Loucy (cell line): ENCODE data around the gene CD37.
"Not testable (repeated sequence)": the region's sequence is repeated elsewhere in the genome, so short reads cannot be mapped to it uniquely, and the experiment has no call there.

Experiments used
- H2AFZ ChIP-seq: fragments of 200-600 bp; sonication (generic); 2 replicates; pipeline ENCODE4 v1.6.0; 2016; ENCODE audit warnings: antibody characterized with exemption, mild to moderate bottlenecking, low read length, moderate library complexity
- H3F3A ChIP-seq: fragments of 200-600 bp; 2 replicates; pipeline ENCODE4 v1.6.0; 2016; ENCODE audit warnings: antibody characterized with exemption, low read depth, mild to moderate bottlenecking
- H3K27me3 ChIP-seq: fragments of 200-600 bp; sonication (generic); 2 replicates; pipeline ENCODE4 v1.6.1; 2014; ENCODE audit warnings: low read length, mild to moderate bottlenecking; ENCODE audit not compliant: insufficient read depth, poor library complexity, severe bottlenecking
- H3K36me3 ChIP-seq: fragments of 200-600 bp; sonication (generic); 2 replicates; pipeline ENCODE4 v1.6.1; 2016; ENCODE audit warnings: low read length; ENCODE audit not compliant: insufficient read depth
- H3K4me1 ChIP-seq: fragments of 200-600 bp; sonication (generic); 2 replicates; pipeline ENCODE4 v1.5.1; 2014; ENCODE audit warnings: low read length, mild to moderate bottlenecking; ENCODE audit not compliant: insufficient read depth, poor library complexity, severe bottlenecking
- H3K4me2 ChIP-seq: fragments of 200-600 bp; sonication (generic); 2 replicates; pipeline ENCODE4 v1.6.0; 2014; ENCODE audit warnings: antibody characterized with exemption, low read length, low read depth, mild to moderate bottlenecking; ENCODE audit not compliant: poor library complexity, severe bottlenecking
- H3K4me3 ChIP-seq: fragments of 200-600 bp; sonication (generic); 2 replicates; pipeline ENCODE4 v1.5.1; 2014; ENCODE audit warnings: low read length, mild to moderate bottlenecking, mixed read lengths; ENCODE audit not compliant: poor library complexity, severe bottlenecking
- H3K79me2 ChIP-seq: fragments of 200-600 bp; sonication (generic); 2 replicates; pipeline ENCODE4 v1.6.1; 2014; ENCODE audit warnings: low read length; ENCODE audit not compliant: insufficient read depth
- H3K9ac ChIP-seq: fragments of 200-600 bp; sonication (generic); 2 replicates; pipeline ENCODE4 v1.6.0; 2014; ENCODE audit warnings: mild to moderate bottlenecking, low read depth, low read length, moderate library complexity; ENCODE audit not compliant: poor library complexity, severe bottlenecking
- H3K9me2 ChIP-seq: fragments of 200-600 bp; sonication (generic); replicated peaks from 2 replicates; pipeline ENCODE4 v1.6.1; 2016; ENCODE audit warnings: low read depth, low read length, mixed read lengths
- H3K9me3 ChIP-seq: fragments of 200-600 bp; sonication (generic); 2 replicates; pipeline ENCODE4 v1.6.1; 2014; ENCODE audit warnings: mild to moderate bottlenecking, antibody characterized with exemption, low read length, low read depth; ENCODE audit not compliant: insufficient read depth
- H4K20me1 ChIP-seq: fragments of 200-600 bp; sonication (generic); 2 replicates; pipeline ENCODE4 v1.6.0; 2014; ENCODE audit warnings: antibody characterized with exemption, low read length, mild to moderate bottlenecking; ENCODE audit not compliant: insufficient read depth, poor library complexity, severe bottlenecking
- CTCF ChIP-seq: fragments of 200-600 bp; sonication (generic); conservative IDR thresholded peaks from 2 replicates; pipeline ENCODE4 v1.5.1; 2014; ENCODE audit warnings: mild to moderate bottlenecking, antibody characterized with exemption, low read length
- EZH2phosphoT487 ChIP-seq: fragments of 200-600 bp; IDR thresholded peaks from 2 replicates; pipeline ENCODE4 v1.6.1; 2018; ENCODE audit warnings: antibody characterized with exemption, mild to moderate bottlenecking, moderate library complexity, borderline replicate concordance

CD37 gene

GRCh38 chr19:49306734-49307133 is 28.5 kb upstream of the CD37 start:
- not testable (repeated sequence) for H3F3A ChIP-seq, H2AFZ ChIP-seq, H4K20me1 ChIP-seq, H3K9me3 ChIP-seq, H3K4me1 ChIP-seq, H3K9me2 ChIP-seq, H3K36me3 ChIP-seq, H3K27me3 ChIP-seq, H3K4me3 ChIP-seq, H3K79me2 ChIP-seq, H3K4me2 ChIP-seq, H3K9ac ChIP-seq
- peak; percentile 37 for TF ChIP-seq CTCF

- H3K9ac ChIP-seq = no peak overlapping the region
- peak; percentile 27 for TF ChIP-seq CTCF
- no peak for TF ChIP-seq EZH2phosphoT487
- H3K4me1 ChIP-seq = no peaks in the 10 kb centered on the region
- H3K4me3 ChIP-seq = no peak overlapping the region
- H3K36me3 ChIP-seq = no peaks in the 10 kb centered on the region
- no peak overlapping the region for H3K4me2 ChIP-seq
- no peaks in the 10 kb centered on the region for H3K9me3 ChIP-seq
- H3K27me3 ChIP-seq = no peaks in the 10 kb centered on the region
- no peaks in the 10 kb centered on the region for H3K9me2 ChIP-seq
- no peaks in the 10 kb centered on the region for H3F3A ChIP-seq
- H4K20me1 ChIP-seq = no peaks in the 10 kb centered on the region
- no peak overlapping the region for H2AFZ ChIP-seq
- H3K79me2 ChIP-seq = no peaks in the 10 kb centered on the region
Observed at GRCh38 chr19:49309087-49309486, 26.1 kb upstream of the CD37 start.

- H3K9me3 ChIP-seq = peaks cover 3% of the 10 kb centered on the region; the same call in 1 of the 2 replicates
Observed at GRCh38 chr19:49315111-49315510, 20.1 kb upstream of the CD37 start.

More at GRCh38 chr19:49315111-49315510, 20.1 kb upstream of the CD37 start:
- Histone ChIP-seq H3K4me3 (no peak overlapping the region), H3K36me3 (no peaks in the 10 kb centered on the region), H3K27me3 (no peaks in the 10 kb centered on the region), H3K79me2 (no peaks in the 10 kb centered on the region), H2AFZ (no peak overlapping the region), H3F3A (no peaks in the 10 kb centered on the region), H3K4me2 (no peak overlapping the region), H3K9me2 (no peaks in the 10 kb centered on the region), H3K4me1 (no peaks in the 10 kb centered on the region), H3K9ac (no peak overlapping the region), H4K20me1 (no peaks in the 10 kb centered on the region)
- no peak for TF ChIP-seq CTCF
- TF ChIP-seq EZH2phosphoT487 = no peak
